HepG2 (cell line): ENCODE data around the gene PARP15. TPM values are rescaled to one million over a fixed set of nuclear protein-coding genes. Genes with fewer than 3 reads are reported as not detected.

Experiments
- DNMT3B ChIP-seq: conservative IDR thresholded peaks from 2 replicates; pipeline ENCODE4 v1.6.1; 2016; ENCODE audit warnings: missing biosample characterization, control low read depth
- KAT8 ChIP-seq: IDR thresholded peaks from 2 replicates; pipeline ENCODE4 v1.6.1; 2016; ENCODE audit warnings: missing genetic modification reagents, missing compliant biosample characterization
- NR2F1 ChIP-seq, 2 experiments: fragments of 450-650 bp in 1 of 2; formaldehyde crosslinking in 1 of 2; IDR thresholded peaks; 2 replicates each; pipeline versions ENCODE4 v1.5.0 to v1.6.1; 2016 to 2020; ENCODE audit warnings: mild to moderate bottlenecking in 1 of 2, missing compliant biosample characterization in 1 of 2, missing genetic modification reagents in 1 of 2, moderate library complexity in 1 of 2
- TCF7L2 ChIP-seq: IDR thresholded peaks from 2 replicates; pipeline ENCODE4 v1.6.1; 2011; ENCODE audit warnings: mild to moderate bottlenecking, low read depth, low read length, moderate library complexity
- TEAD2 ChIP-seq: sonication (generic); formaldehyde crosslinking; IDR thresholded peaks from 2 replicates; pipeline ENCODE4 v1.9.0; 2021; ENCODE audit warnings: missing genetic modification reagents
- ZMYM4 ChIP-seq: sonication (generic); formaldehyde crosslinking; IDR thresholded peaks from 2 replicates; pipeline ENCODE4 v1.8.1; 2023; ENCODE audit warnings: mild to moderate bottlenecking, missing genetic modification reagents
- ZNF274 ChIP-seq: sonication (generic); formaldehyde crosslinking; IDR thresholded peaks from 2 replicates; pipeline ENCODE4 v1.5.1; 2020; ENCODE audit warnings: mild to moderate bottlenecking, missing genetic modification reagents
- ZNF460 ChIP-seq: sonication (generic); formaldehyde crosslinking; IDR thresholded peaks from 2 replicates; pipeline ENCODE4 v1.5.1; 2020; ENCODE audit warnings: missing genetic modification reagents, mild to moderate bottlenecking, borderline replicate concordance
- ZNF720 ChIP-seq: sonication (generic); formaldehyde crosslinking; IDR thresholded peaks from 2 replicates; pipeline ENCODE4 v1.4.0; 2020; ENCODE audit warnings: missing genetic modification reagents
- ZNF724P ChIP-seq: sonication (generic); formaldehyde crosslinking; IDR thresholded peaks from 2 replicates; pipeline ENCODE4 v1.8.0; 2022; ENCODE audit warnings: missing genetic modification reagents, borderline replicate concordance
- polyA plus RNA-seq, 8 experiments: library from polyadenylated mRNA; depleted of rRNA in 3 of 8; stranded (reverse) in 7 of 8; unstranded in 1 of 8; fragments of >200 nt; fragmentation: Illumina TruSeq in 4 of 8; extraction: Trizol in 4 of 8; gene quantifications; 2 replicates each; pipeline versions ENCODE4 v1.2.1 to v1.2.3, GENCODE V29; 2011 to 2016; ENCODE audit warnings: low read depth in 4 of 8, missing spikeins in 1 of 8, mixed read lengths in 1 of 8; ENCODE audit not compliant: insufficient read depth in 1 of 8
- total RNA-seq, 5 experiments: library from RNA; depleted of rRNA; stranded (reverse); fragments of >200 nt; fragmentation: Illumina TruSeq; extraction: Trizol; gene quantifications; 2 replicates each; pipeline ENCODE4 v1.2.3, GENCODE V29; 2016; ENCODE audit warnings: low read depth in 1 of 5
- TF ChIP-seq, protein P1 (sequence below): sonication (generic); formaldehyde crosslinking; IDR thresholded peaks from 2 replicates; pipeline ENCODE4 v1.4.0; 2020; ENCODE audit warnings: missing genetic modification reagents, mild to moderate bottlenecking, borderline replicate concordance
- TF ChIP-seq, protein P2 (sequence below): sonication (generic); formaldehyde crosslinking; IDR thresholded peaks from 2 replicates; pipeline ENCODE4 v1.8.0; 2022; ENCODE audit warnings: missing genetic modification reagents, mild to moderate bottlenecking, borderline replicate concordance
- TF ChIP-seq, protein P3 (sequence below): sonication (generic); formaldehyde crosslinking; IDR thresholded peaks from 2 replicates; pipeline ENCODE4 v1.5.0; 2020; ENCODE audit warnings: mild to moderate bottlenecking, missing genetic modification reagents, borderline replicate concordance
- TF ChIP-seq, protein P4 (sequence below): sonication (generic); formaldehyde crosslinking; IDR thresholded peaks from 2 replicates; pipeline ENCODE4 v1.5.1; 2020; ENCODE audit warnings: missing genetic modification reagents, mild to moderate bottlenecking, borderline replicate concordance

PARP15 gene
- total and polyA plus RNA-seq, 2 of the 13 experiments (the other 11 are each of a cell fraction or from before 2014, with no cell fraction given): 0.02 TPM; not detected in 1

DNA sequence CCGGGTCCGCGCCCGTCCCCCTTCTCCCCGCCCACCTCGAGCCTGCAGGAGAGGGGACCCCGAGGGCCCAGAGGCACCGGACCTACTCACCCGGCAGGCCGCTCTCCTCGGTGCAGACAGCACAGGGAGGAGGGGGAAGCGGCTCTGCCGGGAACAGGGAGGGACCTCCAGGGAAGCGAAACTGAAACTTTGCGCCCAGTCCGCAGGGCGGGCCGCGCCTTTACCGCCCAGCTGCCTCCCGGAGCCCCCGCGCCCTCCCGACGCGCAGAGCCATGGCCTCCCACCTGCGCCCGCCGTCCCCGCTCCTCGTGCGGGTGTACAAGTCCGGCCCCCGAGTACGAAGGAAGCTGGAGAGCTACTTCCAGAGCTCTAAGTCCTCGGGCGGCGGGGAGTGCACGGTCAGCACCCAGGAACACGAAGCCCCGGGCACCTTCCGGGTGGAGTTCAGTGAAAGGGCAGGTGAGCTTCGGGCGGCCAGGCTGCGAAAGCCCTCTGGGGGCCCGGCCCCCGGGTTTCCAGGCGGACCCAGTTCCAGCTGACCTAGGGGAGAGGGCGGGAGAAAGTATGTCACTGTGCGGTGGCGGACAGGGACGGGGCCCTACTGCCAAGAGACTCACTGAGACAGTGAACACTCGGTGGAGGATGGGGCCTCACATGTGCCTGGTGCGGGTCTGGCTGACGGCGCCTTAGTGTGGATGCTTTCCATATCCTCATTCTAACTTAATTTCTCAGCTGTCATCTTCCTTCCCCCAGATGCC, 13.1 kb upstream of the PARP15 start, which contains the start of the genes DTX3L and PARP9 (continued):
- TF ChIP-seq, protein P1, sequence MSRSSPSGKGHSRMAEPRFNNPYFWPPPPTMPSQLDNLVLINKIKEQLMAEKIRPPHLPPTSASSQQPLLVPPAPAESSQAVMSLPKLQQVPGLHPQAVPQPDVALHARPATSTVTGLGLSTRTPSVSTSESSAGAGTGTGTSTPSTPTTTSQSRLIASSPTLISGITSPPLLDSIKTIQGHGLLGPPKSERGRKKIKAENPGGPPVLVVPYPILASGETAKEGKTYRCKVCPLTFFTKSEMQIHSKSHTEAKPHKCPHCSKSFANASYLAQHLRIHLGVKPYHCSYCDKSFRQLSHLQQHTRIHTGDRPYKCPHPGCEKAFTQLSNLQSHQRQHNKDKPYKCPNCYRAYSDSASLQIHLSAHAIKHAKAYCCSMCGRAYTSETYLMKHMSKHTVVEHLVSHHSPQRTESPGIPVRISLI: peak; percentile 33; the same call in 1 of the 2 replicates
- TF ChIP-seq, protein P2, sequence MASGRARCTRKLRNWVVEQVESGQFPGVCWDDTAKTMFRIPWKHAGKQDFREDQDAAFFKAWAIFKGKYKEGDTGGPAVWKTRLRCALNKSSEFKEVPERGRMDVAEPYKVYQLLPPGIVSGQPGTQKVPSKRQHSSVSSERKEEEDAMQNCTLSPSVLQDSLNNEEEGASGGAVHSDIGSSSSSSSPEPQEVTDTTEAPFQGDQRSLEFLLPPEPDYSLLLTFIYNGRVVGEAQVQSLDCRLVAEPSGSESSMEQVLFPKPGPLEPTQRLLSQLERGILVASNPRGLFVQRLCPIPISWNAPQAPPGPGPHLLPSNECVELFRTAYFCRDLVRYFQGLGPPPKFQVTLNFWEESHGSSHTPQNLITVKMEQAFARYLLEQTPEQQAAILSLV: peak; percentile 90; the same call in 1 of the 2 replicates
- TF ChIP-seq NR2F1 (CRISPR knock-in tag; IDR thresholded peaks at IDR 0.05): no peak
- TF ChIP-seq ZNF274 (CRISPR knock-in tag): peak; percentile 86; the same call in 1 of the 2 replicates
- TF ChIP-seq ZNF460 (CRISPR knock-in tag): peak; percentile 17; the same call in 1 of the 2 replicates
- TF ChIP-seq ZMYM4 (CRISPR knock-in tag): peak; percentile 54
- TF ChIP-seq KAT8 (CRISPR knock-in tag): peak; percentile 88
- no peak for TF ChIP-seq ZNF720 (CRISPR knock-in tag)
- TF ChIP-seq DNMT3B (CRISPR knock-in tag): no peak
- TF ChIP-seq TCF7L2: no peak
- TF ChIP-seq TEAD2 (CRISPR knock-in tag): no peak
- TF ChIP-seq, protein P3, sequence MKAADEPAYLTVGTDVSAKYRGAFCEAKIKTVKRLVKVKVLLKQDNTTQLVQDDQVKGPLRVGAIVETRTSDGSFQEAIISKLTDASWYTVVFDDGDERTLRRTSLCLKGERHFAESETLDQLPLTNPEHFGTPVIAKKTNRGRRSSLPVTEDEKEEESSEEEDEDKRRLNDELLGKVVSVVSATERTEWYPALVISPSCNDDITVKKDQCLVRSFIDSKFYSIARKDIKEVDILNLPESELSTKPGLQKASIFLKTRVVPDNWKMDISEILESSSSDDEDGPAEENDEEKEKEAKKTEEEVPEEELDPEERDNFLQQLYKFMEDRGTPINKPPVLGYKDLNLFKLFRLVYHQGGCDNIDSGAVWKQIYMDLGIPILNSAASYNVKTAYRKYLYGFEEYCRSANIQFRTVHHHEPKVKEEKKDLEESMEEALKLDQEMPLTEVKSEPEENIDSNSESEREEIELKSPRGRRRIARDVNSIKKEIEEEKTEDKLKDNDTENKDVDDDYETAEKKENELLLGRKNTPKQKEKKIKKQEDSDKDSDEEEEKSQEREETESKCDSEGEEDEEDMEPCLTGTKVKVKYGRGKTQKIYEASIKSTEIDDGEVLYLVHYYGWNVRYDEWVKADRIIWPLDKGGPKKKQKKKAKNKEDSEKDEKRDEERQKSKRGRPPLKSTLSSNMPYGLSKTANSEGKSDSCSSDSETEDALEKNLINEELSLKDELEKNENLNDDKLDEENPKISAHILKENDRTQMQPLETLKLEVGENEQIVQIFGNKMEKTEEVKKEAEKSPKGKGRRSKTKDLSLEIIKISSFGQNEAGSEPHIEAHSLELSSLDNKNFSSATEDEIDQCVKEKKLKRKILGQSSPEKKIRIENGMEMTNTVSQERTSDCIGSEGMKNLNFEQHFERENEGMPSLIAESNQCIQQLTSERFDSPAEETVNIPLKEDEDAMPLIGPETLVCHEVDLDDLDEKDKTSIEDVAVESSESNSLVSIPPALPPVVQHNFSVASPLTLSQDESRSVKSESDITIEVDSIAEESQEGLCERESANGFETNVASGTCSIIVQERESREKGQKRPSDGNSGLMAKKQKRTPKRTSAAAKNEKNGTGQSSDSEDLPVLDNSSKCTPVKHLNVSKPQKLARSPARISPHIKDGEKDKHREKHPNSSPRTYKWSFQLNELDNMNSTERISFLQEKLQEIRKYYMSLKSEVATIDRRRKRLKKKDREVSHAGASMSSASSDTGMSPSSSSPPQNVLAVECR (CRISPR knock-in tag): peak; percentile 90
- TF ChIP-seq ZNF724P (CRISPR knock-in tag): 0 out of 2 replicates have a peak, but pooled peaks have one; percentile 42
- TF ChIP-seq, protein P4, sequence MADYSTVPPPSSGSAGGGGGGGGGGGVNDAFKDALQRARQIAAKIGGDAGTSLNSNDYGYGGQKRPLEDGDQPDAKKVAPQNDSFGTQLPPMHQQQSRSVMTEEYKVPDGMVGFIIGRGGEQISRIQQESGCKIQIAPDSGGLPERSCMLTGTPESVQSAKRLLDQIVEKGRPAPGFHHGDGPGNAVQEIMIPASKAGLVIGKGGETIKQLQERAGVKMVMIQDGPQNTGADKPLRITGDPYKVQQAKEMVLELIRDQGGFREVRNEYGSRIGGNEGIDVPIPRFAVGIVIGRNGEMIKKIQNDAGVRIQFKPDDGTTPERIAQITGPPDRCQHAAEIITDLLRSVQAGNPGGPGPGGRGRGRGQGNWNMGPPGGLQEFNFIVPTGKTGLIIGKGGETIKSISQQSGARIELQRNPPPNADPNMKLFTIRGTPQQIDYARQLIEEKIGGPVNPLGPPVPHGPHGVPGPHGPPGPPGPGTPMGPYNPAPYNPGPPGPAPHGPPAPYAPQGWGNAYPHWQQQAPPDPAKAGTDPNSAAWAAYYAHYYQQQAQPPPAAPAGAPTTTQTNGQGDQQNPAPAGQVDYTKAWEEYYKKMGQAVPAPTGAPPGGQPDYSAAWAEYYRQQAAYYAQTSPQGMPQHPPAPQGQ: no peak
